Activated T-helper 9 cell treated with anti-CD3 and anti-CD28 coated beads, Interleukin-2, amount 50 U/mL, for 16 hours (primary cell): ENCODE results near the gene ENTPD8.
A peak's percentile ranks its signal among the peaks of the same experiment; 100 is the strongest.
"Not testable (repeated sequence)": the region's sequence is repeated elsewhere in the genome, so short reads cannot be mapped to it uniquely, and the experiment has no call there.

Source experiments
- DNase-seq: peaks from one replicate; pipeline ENCODE4 v3.0.0-alpha.2; 2020; ENCODE audit warnings: low read depth

The ENTPD8 gene

DNA sequence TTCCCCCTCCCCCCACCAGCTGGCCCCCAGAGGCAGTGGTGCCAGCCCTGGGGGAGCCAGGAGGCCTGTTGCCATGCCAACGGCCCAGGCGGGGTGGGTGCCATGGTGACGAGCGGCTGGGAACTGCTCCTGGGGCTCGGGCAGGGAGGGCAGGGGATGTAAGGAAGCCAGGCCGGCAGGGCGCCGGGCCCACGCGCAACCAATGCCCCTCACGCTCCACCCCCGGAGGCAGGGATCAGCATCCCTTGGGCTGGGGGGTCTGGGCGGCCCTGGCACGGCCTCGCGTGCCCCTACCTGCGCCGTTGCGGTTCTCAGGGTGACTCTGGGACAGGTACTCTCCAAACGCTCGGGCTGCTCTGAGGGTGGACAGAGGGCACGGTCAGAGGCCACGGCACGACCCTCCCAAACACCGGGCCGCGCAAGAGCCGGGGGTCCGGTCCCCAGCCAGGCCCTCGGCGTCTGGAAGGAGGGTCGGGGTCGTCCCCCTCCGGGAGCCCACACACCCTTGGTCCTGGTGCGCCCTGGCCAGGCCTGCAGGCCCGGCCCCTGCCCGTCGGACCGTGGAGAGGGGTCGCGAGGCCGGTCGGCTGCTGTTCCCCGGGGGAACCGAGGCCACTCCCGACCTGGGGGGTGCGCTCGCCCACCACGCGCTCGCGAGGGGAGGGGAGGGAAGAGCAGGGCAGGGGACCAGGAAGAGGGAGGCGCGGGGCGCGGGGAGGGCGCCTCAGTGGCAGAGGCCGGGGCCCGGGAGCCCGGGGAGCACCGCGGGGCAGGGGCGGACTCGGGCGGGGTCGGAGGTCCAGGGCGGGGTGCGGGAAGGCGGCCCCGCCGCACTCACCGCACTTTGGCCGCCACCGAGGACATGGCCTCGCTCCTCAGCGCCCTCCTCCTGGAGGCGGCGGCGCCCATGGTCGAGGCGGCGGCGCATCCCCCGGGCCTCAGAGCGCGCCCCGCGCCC, 17.3 kb upstream of the ENTPD8 start:
- no peak for DNase-seq

DNA sequence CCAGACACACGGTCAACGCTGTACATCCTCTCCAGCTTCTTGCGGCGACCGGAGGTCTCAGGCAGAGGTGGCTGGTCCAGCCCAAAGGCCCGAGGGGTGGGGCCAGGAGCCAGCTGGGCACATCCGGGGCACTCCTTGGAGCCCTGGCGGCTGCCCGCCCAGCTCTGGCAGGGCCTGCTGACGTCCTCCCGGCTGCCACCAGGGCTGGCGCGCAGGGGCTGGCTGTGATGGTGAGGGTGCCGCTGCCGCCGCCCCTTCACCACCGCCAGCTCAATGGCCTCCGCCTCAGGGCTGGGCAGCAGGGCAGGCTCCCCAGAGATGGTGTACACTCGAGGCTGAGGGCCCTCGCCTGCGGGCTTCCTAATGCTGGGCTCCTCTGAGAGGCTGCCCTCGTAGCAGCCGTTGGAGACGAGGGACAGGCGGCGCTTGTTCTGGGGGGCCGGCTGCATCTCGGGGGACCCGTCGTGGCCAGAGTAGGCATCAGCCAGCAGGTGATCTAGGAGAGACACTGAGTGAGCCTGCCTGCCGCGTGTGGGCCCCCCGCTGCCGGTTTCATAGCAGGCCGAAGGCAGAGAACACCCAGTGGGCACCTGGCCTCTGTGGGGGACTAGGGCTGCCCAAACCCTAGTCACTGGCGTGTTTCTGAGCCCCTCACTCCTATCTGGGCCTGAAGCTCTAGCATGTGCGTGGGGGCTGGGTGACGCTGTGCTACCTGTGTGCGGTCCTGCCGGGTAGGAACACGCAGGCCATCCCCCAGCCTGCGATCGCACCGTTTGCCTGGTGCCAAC, 16.4 kb upstream of the ENTPD8 start:
- DNase-seq, result no peak

DNA sequence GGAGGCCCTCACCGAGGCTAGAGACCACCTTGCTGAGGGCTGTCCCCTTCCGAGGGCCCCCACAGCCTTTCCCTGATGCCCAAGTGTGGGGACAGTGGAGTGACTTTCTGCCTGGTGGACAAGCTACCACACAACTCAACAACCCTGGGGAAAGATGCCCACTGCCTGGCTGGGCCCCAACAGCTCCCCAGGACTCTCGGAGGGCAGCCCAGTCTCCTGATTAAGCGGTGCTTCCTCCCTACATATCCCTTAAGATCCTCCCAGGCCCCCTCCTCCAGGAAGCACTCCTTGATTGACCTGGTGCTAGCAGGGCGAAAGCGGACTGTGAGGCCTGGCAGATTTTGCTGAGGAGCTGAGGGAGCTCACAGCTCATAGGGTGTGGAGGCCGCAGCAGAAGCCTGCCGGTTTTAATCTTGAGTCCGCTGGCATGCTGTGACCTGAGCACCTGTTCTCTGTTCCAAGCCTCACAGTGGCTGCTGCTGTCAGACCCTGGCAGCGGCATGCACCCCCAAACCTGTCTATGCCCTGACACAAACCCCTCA, 15.8 kb upstream of the ENTPD8 start:
- DNase-seq, result no peak

DNA sequence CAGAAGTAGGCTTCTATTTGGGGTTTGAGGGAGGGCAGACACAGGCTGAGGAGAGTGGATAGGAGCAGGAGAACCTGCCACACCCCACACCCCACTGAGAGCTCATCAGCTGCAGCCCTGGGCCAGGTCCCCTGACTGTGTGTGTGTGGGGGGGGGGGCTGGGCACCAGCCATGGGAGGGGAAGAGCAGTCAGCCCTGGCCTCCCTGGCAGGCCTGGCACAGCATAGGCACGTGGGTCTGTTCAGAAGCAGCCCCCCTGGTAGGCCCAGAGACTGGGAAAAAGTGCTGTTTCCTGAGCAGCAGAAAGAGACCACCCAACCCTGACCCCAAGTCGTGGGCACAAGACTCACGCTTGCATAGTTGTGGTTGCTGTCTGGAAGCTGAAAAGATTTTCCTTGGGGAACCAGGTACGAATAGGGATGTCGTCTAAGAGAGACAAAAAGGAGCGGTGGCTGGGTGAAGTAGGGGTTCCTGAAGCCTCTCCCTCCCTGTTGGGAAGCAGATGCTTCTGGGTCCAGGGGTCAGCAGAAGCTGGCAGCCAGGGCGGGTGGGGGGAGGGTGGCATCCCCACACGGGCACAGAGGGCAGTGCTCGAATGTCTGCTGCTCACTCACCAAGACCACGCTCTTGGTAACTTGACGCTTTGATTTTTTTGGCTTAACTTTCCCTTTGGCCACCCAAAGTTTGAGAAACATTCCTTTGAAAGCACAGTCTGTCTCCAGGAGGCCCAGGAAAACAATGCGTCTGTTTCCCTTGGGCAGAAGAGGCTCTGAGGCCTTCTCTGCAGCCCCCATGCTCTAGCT, 15.1 kb upstream of the ENTPD8 start:
- DNase-seq, result no peak

DNA sequence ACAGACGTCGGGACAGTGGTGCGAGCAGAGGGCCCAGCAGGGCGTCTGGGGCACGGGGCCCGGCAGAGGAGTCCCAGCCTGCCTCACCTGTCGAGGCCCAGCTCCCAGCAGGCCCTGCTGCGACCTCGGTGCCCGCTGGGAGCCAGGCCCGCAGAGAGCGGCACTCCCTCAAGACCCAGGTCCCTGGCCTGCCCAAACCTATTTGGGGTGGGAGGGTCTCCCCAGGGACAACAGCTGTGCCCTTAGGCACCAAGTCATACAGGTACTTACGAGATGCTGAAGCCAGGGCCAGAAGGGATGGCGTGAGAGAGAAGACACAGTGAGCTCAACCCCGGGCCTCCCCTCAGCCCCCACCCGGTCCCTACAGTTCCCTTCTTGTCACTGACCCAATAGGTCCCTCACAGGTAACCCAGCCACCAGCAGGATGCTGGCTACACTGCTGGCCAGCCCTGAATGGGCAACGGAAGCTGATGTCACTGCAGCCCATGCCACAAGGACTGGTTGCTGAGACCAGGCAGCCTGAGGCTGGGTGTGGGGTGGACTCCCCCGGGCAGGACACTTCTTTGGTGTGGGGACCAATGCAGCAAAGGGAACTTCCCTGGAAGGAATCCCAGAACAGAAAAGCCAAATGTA, 14.3 kb upstream of the ENTPD8 start:
- no peak for DNase-seq

DNA sequence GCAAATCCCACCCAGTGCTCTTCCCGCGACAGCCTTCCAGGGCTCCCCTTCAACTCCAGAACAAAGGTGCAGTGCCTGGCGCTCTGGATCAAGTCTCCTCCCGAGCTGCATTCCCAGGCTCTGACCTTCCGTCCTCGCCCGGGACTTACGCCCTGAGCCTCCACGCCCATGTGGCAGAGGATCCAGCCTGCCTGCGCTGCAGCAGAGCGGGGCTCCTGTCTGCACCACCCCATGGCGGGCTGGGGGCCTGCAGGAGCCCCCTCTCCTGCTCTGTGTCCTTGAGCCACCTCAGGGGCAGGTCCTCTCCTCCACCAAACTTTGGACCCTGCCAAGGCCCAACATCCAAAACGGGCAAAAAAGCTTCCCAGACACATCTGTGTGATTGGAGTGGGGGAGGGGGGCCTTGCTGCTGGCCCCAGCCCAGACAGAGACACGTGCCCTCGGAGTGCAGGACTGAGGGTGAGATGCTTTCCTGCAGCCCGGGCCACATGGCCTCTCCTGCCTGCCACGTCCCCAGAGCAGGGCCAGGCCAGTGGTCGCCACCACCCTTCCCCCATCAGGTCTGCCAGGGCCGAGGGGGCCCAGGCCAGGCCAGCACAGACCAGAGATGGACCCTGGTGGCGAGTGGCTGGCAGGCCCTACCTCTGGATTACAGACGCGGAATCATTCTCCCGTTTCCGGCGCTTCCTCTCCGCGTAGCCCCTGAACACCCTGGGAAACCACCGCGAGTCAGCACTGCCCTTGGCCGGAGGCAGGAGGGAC, 13.6 kb upstream of the ENTPD8 start:
- DNase-seq, result no peak

DNA sequence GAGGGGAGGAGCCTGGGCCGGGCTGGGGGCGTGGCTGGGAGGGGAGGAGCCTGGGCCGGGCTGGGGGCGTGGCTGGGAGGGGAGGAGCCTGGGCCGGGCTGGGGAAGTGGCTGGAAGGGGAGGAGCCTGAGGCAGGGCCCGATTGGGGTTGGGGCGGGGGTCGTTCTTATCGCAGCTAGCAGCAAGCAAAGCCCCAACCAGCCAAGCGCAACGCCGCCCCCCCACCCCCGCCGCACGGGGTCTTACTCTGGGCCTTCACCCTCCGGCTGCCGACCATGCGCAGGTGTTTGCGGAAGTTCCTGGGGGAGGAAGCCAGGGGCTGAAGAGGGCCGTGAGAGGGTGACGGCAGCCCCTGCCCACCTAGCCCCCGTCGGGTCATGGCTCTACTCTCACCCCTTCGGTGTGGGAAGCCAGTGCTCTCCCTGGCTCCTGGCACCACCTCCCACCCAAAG, 13.0 kb upstream of the ENTPD8 start:
- peak; percentile 41 for DNase-seq

DNA sequence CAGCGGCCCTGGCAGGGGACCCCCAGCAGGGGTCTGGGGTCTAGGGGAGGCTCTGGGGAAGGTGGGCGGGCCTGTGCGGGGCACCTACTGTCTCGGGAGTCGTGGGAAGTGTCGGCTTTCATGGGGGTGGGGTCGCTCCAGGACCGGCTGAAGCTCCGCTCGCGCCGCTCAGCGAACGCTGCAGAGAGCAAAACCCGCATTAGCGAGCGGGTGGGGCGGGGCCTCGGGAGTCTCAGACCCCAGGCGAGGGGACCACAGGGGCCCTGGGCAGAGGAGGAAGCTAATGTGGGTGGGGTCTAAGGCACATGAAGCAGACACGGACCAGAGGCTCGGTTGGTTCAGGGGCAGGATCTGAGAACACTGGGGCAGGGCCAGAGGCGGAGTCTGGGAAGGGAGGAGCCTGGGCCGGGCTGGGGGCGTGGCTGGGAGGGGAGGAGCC, 12.5 kb upstream of the ENTPD8 start:
- peak; percentile 44 for DNase-seq

DNA sequence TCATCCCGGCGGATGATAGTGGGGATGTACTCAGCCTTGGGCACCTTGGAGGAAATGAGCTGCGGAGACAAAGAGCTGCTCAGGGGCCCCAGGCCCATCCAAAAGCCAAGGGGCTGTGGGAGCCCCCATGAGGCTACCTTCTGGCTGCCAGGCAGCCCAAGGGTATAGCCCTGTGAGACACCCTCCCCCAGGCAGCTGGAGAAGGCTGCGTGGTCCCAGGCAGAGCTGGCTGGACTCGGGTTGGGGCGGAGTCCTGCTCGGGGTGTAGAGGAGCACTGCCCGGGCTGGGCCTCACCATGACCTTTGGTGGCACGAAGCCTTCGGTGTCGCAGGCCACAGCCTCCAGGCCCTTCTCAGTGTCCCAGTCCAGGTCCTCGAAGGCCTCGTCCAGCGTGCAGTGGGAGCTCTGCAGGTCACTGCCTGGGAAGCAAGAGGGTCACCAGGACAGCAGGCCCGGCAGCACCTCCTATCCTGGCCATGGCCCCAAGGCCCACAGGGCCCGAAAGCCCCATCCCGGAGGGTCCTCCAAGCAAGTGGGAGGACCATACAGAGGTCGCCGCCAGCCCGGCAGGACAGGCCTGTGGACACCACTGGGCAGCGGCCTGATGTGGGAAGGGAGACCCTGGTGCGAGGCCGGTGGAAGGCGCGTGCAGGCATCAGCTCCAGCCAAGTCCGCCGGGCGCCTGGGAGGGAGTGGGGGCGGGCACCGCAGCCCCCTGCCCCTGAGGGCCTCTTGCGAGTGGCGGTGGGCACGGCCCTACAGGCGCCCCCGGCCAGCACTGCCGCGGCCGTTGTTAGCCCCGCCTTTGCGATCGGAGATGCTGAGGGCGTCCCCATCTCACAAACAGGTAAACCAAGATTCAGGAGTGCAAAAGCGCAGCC, 11.8 kb upstream of the ENTPD8 start:
- no peak for DNase-seq

DNA sequence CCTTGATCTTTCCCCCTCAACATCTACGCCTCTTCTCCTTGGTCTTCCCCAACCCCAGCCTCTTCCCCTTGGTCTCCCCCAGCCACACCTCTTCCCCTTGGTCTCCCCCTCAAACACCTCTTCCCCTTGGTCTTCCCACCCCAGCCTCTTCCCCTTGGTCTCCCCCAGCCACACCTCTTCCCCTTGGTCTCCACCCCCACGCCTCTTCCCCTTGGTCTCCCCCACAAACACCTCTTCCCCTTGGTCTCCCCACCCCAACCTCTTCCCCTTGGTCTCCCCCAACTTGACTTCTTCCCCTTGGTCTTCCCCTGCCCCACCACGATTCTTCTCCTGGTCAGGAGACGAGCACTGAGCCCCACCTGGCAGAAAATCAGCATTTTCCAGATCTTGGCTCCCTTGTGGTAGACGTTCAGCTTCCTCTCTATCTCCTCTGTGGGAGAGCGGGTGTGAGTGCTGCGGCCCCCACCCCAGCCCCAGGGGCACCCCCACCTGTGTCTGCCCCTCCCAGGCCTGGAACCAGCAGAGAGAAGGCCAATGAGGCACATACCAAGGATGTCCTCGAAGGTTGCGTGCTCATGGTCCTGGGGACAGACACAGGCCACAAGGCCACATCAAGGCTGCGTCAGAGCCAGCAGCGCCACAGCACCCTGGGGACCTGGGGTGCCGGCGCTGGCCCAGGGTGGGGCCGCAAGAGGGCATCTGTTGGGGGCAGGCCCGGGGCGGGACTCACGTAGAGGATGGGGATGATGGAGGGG, 11.0 kb upstream of the ENTPD8 start:
- DNase-seq, result no peak

DNA sequence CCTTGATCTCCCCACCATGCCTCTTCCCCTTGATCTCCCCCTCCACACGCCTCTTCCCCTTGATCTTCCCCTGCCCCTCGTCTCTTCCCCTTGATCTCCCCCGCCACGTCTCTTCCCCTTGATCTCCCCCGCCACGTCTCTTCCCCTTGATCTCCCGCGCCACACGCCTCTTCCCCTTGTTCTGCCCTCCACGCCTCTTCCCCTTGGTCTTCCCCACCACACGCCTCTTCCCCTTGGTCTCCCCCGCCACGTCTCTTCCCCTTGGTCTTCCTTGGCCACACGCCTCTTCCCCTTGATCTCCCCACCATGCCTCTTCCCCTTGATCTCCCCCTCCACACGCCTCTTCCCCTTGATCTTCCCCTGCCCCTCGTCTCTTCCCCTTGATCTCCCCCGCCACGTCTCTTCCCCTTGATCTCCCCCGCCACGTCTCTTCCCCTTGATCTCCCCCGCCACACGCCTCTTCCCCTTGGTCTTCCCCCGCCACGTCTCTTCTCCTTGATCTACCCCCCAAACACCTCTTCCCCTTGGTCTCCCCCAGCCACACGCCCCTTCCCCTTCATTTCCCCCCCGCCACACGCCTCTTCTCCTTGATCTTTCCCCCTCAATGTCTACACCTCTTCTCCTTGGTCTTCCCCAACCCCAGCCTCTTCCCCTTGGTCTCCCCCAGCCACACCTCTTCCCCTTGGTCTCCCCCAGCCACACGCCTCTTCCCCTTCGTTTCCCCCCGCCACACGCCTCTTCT, 10.3 kb upstream of the ENTPD8 start:
- DNase-seq, result not testable (repeated sequence)

DNA sequence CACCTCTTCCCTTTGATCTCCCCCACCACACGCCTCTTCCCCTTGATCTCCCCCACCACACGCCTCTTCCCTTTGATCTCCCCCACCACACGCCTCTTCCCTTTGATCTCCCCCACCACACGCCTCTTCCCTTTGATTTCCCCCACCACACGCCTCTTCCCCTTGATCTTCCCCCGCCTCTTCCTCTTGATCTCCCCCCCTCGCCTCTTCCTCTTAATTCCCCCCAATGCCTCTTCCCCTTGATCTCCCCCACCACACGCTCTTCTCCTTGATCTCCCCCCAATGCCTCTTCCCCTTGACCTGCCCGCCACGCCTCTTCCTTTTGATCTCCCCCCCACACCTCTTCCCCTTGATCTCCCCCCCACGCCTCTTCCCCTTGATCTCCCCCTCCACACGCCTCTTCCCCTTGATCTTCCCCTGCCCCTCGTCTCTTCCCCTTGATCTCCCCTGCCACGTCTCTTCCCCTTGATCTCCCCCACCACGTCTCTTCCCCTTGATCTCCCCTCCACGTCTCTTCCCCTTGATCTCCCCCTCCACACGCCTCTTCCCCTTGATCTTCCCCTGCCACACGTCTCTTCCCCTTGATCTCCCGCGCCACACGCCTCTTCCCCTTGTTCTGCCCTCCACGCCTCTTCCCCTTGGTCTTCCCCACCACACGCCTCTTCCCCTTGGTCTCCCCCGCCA, 9.5 kb upstream of the ENTPD8 start:
- DNase-seq, result not testable (repeated sequence)

DNA sequence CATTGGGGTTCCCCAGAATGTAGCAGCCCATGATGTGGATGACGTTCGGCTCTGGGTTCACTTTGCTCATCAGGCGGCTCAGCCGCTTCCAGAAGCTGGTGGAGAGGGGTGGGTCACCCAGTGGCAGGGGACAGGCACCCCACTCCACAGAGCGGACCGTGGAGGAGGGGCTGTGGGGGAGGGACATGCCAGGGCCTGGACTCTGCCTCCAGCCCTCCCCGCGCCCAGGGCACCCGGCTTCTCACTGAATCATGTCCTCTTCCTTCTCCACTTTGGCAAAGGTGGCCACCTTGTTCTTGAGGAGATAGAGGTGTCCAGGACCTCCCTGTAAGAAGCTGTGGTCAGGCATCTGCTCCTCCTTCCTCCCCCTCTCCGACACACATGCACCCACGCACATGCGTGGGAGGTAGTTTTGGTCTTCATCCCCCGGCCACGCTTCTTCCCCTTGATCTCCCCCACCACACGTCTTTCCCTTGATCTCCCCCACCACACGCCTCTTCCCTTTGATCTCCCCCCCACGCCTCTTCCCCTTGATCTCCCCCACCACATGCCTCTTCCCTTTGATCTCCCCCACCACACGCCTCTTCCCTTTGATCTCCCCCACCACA, 8.9 kb upstream of the ENTPD8 start:
- DNase-seq, result no peak

DNA sequence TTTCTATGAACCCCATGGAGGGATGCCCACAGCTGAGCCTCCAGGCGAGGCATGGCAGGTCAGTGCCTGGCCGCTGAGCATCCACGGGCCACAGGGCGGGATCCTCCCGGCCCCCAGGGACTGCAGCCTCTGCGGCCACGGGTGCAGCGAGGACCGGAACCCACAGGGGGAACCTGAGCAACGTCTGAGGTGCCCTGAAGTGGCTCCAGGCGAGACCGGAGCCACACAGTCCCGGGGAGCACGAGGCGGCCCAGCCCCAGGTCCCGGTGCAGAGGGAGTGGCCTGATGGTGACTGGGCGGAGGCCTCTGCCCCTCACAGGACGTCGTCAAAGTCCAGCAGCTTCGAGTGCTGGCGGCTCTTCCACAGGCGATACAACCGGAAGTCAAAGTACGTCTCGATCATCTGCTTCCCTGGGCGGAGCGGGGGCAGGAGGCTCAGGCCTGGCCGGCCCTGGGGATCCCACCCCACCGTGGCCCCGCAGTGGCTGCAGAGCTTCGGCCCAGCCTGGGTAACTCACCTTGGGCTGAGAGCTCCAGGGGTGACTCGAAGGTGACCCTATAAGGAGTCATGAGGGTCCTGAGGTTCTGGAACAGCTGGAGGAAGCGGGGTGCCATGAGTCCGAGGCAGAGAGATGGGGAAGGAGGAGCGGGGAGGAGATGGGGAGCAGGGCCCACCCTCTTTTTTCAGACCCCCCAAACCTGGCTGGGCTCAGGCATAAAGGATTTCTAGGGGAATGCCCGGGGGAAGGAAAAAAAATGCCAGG, 8.1 kb upstream of the ENTPD8 start:
- DNase-seq, result no peak

DNA sequence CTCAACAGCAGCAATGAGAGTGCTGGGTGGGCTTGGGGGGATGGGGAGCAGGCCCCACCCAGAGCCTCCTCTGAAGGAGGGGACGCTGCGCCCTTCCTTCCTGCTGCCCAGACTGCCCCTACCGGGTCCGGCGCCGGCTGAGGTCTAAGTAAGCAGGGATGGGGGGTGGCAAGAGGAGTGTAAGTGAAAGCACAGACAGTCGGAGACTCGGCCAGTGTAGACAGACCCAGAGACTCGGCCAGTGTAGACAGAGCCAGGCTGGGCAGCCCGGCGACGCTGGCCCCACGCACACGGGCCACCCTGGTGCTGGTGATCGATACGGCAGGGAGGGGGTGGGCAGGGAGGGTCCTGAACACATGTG, 7.4 kb upstream of the ENTPD8 start:
- no peak for DNase-seq
